GM23248 (cell line): Measurements from ENCODE around the gene NCL. TPM values are rescaled to one million over a fixed set of nuclear protein-coding genes. Genes with fewer than 3 reads are reported as not detected.
"Not testable (repeated sequence)": the region's sequence is repeated elsewhere in the genome, so short reads cannot be mapped to it uniquely, and the experiment has no call there.

ENCODE experiments used
- DNase-seq: peaks from one replicate; pipeline ENCODE4 v3.0.0-alpha.2; 2015
- H2AFZ ChIP-seq: fragments of 200-600 bp; sonication (generic); 2 replicates; pipeline ENCODE4 v1.6.1; 2016; ENCODE audit warnings: antibody characterized with exemption
- H3F3A ChIP-seq: fragments of 200-600 bp; sonication (generic); 2 replicates; pipeline ENCODE4 v1.6.1; 2016; ENCODE audit warnings: mild to moderate bottlenecking, antibody characterized with exemption, mixed run types; ENCODE audit not compliant: insufficient read depth
- H3K27ac ChIP-seq: fragments of 200-600 bp; sonication (generic); 2 replicates; pipeline ENCODE4 v1.5.1; 2016; ENCODE audit warnings: mild to moderate bottlenecking
- H3K27me3 ChIP-seq: fragments of 200-600 bp; sonication (generic); replicated peaks from 2 replicates; pipeline ENCODE4 v1.6.1; 2016; ENCODE audit warnings: mild to moderate bottlenecking; ENCODE audit not compliant: insufficient read depth
- H3K36me3 ChIP-seq: fragments of 200-600 bp; sonication (generic); 2 replicates; pipeline ENCODE4 v1.6.1; 2016; ENCODE audit warnings: low read depth, mild to moderate bottlenecking
- H3K4me1 ChIP-seq: fragments of 200-600 bp; sonication (generic); 2 replicates; pipeline ENCODE4 v1.6.1; 2016; ENCODE audit warnings: mild to moderate bottlenecking; ENCODE audit not compliant: insufficient read depth
- H3K4me2 ChIP-seq: fragments of 200-600 bp; sonication (generic); one replicate; pipeline ENCODE4 v1.6.1; 2016; ENCODE audit warnings: mild to moderate bottlenecking; ENCODE audit not compliant: unreplicated experiment
- H3K4me3 ChIP-seq: fragments of 200-600 bp; sonication (generic); 2 replicates; pipeline ENCODE4 v1.5.1; 2016; ENCODE audit warnings: mild to moderate bottlenecking
- H3K79me2 ChIP-seq: fragments of 200-600 bp; sonication (generic); 2 replicates; pipeline ENCODE4 v1.6.1; 2016; ENCODE audit warnings: mild to moderate bottlenecking; ENCODE audit not compliant: insufficient read depth
- H3K9ac ChIP-seq: fragments of 200-600 bp; sonication (generic); 2 replicates; pipeline ENCODE4 v1.6.1; 2016; ENCODE audit warnings: mild to moderate bottlenecking
- H3K9me2 ChIP-seq: fragments of 200-600 bp; sonication (generic); 2 replicates; pipeline ENCODE4 v1.6.1; 2016; ENCODE audit warnings: mixed run types, mild to moderate bottlenecking, moderate library complexity; ENCODE audit not compliant: insufficient read depth
- H3K9me3 ChIP-seq: fragments of 200-600 bp; sonication (generic); one replicate; pipeline ENCODE4 v1.6.1; 2017; ENCODE audit warnings: low read depth
- H4K20me1 ChIP-seq: fragments of 200-600 bp; sonication (generic); 2 replicates; pipeline ENCODE4 v1.6.0; 2016; ENCODE audit not compliant: insufficient read depth
- EZH2 ChIP-seq: fragments of 200-600 bp; sonication (generic); IDR thresholded peaks from 2 replicates; pipeline ENCODE4 v1.6.1; 2018; ENCODE audit warnings: antibody characterized with exemption, mild to moderate bottlenecking; ENCODE audit not compliant: insufficient read depth, poor library complexity, severe bottlenecking
- EZH2phosphoT487 ChIP-seq: fragments of 200-600 bp; sonication (generic); IDR thresholded peaks from 2 replicates; pipeline ENCODE4 v1.6.1; 2018; ENCODE audit warnings: antibody characterized with exemption, moderate library complexity, mild to moderate bottlenecking, low read depth; ENCODE audit not compliant: insufficient read depth
- WGBS, 2 experiments: methylation state at CpG; one replicate each; pipeline ENCODE4 v1.1.6; 2015 to 2017; ENCODE audit warnings: low lambda C conversion rate in 2 of 2, low coverage in 1 of 2; ENCODE audit errors: missing lambda C conversion rate in 2 of 2; 5-methylcytosine and 5-hydroxymethylcytosine counted together
- in situ Hi-C: fragments of 300-500 bp; cut with MboI; formaldehyde crosslinking; loops from 2 replicates; pipeline ENCODE4 v1.15.0; 2020
- polyA plus RNA-seq: library from polyadenylated mRNA; unstranded; fragments of >200 nt; fragmentation: Nextera tagmentation; extraction: Ambion mirVana; gene quantifications from 2 replicates; pipeline ENCODE4 v1.2.1, GENCODE V29; 2016
- total RNA-seq: library from RNA; depleted of rRNA; stranded (reverse); fragments of >200 nt; shearing (Covaris generic); gene quantifications from 2 replicates; pipeline ENCODE4 v1.2.3, GENCODE V29; 2014

NCL gene
- total and polyA plus RNA-seq, 2 experiments from 2014 or later: 147 to 412 TPM

- peaks cover 34% of the 10 kb centered on the region for H3K36me3 ChIP-seq
- peaks cover 42% of the 10 kb centered on the region for H3K79me2 ChIP-seq
- DNase-seq: peak; percentile 100
- peak overlapping the region; percentile 98 for H3K9ac ChIP-seq
- peak overlapping the region; percentile 99 for H3K27ac ChIP-seq
- H3K4me3 ChIP-seq: peak overlapping the region; percentile 78
- no peaks in the 10 kb centered on the region; the same call in 1 of the 2 replicates for H4K20me1 ChIP-seq
- H3F3A ChIP-seq: peaks cover 20% of the 10 kb centered on the region
- no peaks in the 10 kb centered on the region for H3K9me2 ChIP-seq
- in situ Hi-C loops: no loop called here
- H3K27me3 ChIP-seq: no peaks in the 10 kb centered on the region
- WGBS, 2 experiments: 2 to 4% methylated on average over 65 to 80 of the region's 81 CpGs
- peak overlapping the region; percentile 83 for H2AFZ ChIP-seq
- TF ChIP-seq EZH2 (no peak), EZH2phosphoT487 (no peak)
- peak overlapping the region; percentile 87 for H3K4me2 ChIP-seq
- no peaks in the 10 kb centered on the region for H3K9me3 ChIP-seq
- peaks cover 11% of the 10 kb centered on the region; the same call in 1 of the 2 replicates for H3K4me1 ChIP-seq
Observed at GRCh38 chr2:231464576-231465540, 574 bp upstream of the NCL start.

- Histone ChIP-seq H2AFZ (no peak overlapping the region), H3K4me1 (peaks cover 11% of the 10 kb centered on the region; the same call in 1 of the 2 replicates), H3K36me3 (peaks cover 54% of the 10 kb centered on the region), H3F3A (peaks cover 40% of the 10 kb centered on the region), H3K79me2 (peaks cover 61% of the 10 kb centered on the region), H3K27me3 (no peaks in the 10 kb centered on the region), H4K20me1 (no peaks in the 10 kb centered on the region; the same call in 1 of the 2 replicates), H3K4me3 (peak overlapping the region; percentile 97), H3K9me2 (no peaks in the 10 kb centered on the region), H3K27ac (peak overlapping the region; percentile 99), H3K4me2 (peak overlapping the region; percentile 96), H3K9me3 (no peaks in the 10 kb centered on the region), H3K9ac (peak overlapping the region; percentile 98)
- in situ Hi-C loops: no loop called here
- WGBS, 2 experiments: 2 to 5% methylated on average over 4 of the region's 4 CpGs
- peak; percentile 19 for DNase-seq
- TF ChIP-seq EZH2phosphoT487: no peak
- no peak for TF ChIP-seq EZH2
Observed at GRCh38 chr2:231462729-231463465, 1.4 kb downstream of the NCL start.

GRCh38 chr2:231461516-231461971 is 2.7 kb downstream of the NCL start:
- peaks cover 68% of the 10 kb centered on the region for H3K79me2 ChIP-seq
- H4K20me1 ChIP-seq: no peaks in the 10 kb centered on the region; the same call in 1 of the 2 replicates
- no peak for TF ChIP-seq EZH2
- TF ChIP-seq EZH2phosphoT487: no peak
- H3K36me3 ChIP-seq: peaks cover 67% of the 10 kb centered on the region
- no peak overlapping the region for H2AFZ ChIP-seq
- no peaks in the 10 kb centered on the region for H3K9me3 ChIP-seq
- peak overlapping the region; percentile 98; the same call in 1 of the 2 replicates for H3K9ac ChIP-seq
- H3K27me3 ChIP-seq: no peaks in the 10 kb centered on the region
- 86 to 90% methylated on average over 8 of the region's 8 CpGs for WGBS, 2 experiments
- H3K4me2 ChIP-seq: no peak overlapping the region
- no peaks in the 10 kb centered on the region for H3K9me2 ChIP-seq
- peaks cover 51% of the 10 kb centered on the region for H3F3A ChIP-seq
- peaks cover 11% of the 10 kb centered on the region; the same call in 1 of the 2 replicates for H3K4me1 ChIP-seq
- H3K4me3 ChIP-seq: no peak overlapping the region
- in situ Hi-C loops: no loop called here
- H3K27ac ChIP-seq: no peak overlapping the region
- DNase-seq: no peak

GRCh38 chr2:231460841-231461240 is 3.4 kb downstream of the NCL start:
- in situ Hi-C loops, H3K27me3 ChIP-seq, H4K20me1 ChIP-seq, H3K27ac ChIP-seq, H3K9me3 ChIP-seq, H3K4me3 ChIP-seq, H3K4me2 ChIP-seq, DNase-seq, H2AFZ ChIP-seq, H3K9me2 ChIP-seq: not testable (repeated sequence)
- 85 to 91% methylated on average over 10 of the region's 10 CpGs for WGBS, 2 experiments
- Histone ChIP-seq H3K4me1 (peaks cover 11% of the 10 kb centered on the region; the same call in 1 of the 2 replicates), H3K36me3 (peaks cover 74% of the 10 kb centered on the region), H3F3A (peaks cover 53% of the 10 kb centered on the region), H3K79me2 (peaks cover 75% of the 10 kb centered on the region), H3K9ac (0 out of 2 replicates have a peak overlapping the region, but pooled peaks have one; percentile 4)
